Heart left ventricle (tissue), 13 donors: ENCODE data around the gene TRPM2.

Source experiments
- POLR2A ChIP-seq, 2 donors: fragments of 450-650 bp; IDR thresholded peaks; one replicate each; pipeline ENCODE4 v1.6.1; 2017; ENCODE audit warnings: antibody characterized with exemption in 2 of 2, mild to moderate bottlenecking in 2 of 2, moderate library complexity in 2 of 2
- TF ChIP-seq, protein P1 (sequence below), 12 donors: fragments of 200-600 bp; sonication (generic) in 4 of 12; IDR thresholded peaks; one replicate each; pipeline versions ENCODE4 v1.5.0 to v1.8.0; 2018 to 2022; ENCODE audit warnings: antibody characterized with exemption in 12 of 12, mild to moderate bottlenecking in 5 of 12
- donor health status: ischemic (EF 13 %, LVEDD 7.1; RV severe dilation, severe dysfunction).
- donor health status: DM: no; HTN: yes; CAD: no.
- donor health status: DM: no; HTN: no; CAD: no.
- donor health status: ischemic (EF 25% LVEDD 6.9; RV normal size, moderate dysfunction).
- donor health status: ischemic (EF 25% LVEDD 5.7; RV mildly dilated, moderate dysfunction).
- donor health status: ischemic (EF 35%, LVEDD 5.7; RV mildly dilated, moderate dysfunction).
- donor health status: nonischemic (EF 11% LVEDD 7.7; RV severe dilation, severe dysfunction).
- donor health status: DM: yes; HTN: yes; CAD: no.
- donor health status: PGD.
- donor health status: ischemic (EF 29% LVEDD 5.4; RV normal size, mild dysfunction).
- donor health status: nonischemic (EF 23%, LVEDD 6.1; RV moderate dilation, normal function).

GRCh38 chr21:44485254-44485793 lies 131.9 kb downstream of the TRPM2 start:
- TF ChIP-seq, protein P1, sequence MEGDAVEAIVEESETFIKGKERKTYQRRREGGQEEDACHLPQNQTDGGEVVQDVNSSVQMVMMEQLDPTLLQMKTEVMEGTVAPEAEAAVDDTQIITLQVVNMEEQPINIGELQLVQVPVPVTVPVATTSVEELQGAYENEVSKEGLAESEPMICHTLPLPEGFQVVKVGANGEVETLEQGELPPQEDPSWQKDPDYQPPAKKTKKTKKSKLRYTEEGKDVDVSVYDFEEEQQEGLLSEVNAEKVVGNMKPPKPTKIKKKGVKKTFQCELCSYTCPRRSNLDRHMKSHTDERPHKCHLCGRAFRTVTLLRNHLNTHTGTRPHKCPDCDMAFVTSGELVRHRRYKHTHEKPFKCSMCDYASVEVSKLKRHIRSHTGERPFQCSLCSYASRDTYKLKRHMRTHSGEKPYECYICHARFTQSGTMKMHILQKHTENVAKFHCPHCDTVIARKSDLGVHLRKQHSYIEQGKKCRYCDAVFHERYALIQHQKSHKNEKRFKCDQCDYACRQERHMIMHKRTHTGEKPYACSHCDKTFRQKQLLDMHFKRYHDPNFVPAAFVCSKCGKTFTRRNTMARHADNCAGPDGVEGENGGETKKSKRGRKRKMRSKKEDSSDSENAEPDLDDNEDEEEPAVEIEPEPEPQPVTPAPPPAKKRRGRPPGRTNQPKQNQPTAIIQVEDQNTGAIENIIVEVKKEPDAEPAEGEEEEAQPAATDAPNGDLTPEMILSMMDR (IDR thresholded peaks at IDR 0.05) = peak in 2 of 12 donors; percentile 13 to 34
- no peak for TF ChIP-seq POLR2A (IDR thresholded peaks at IDR 0.05)
